ENCODE results near the gene ADAM33.

Gene ADAM33

GRCh38 chr20:3707508-3707899, 25.7 kb upstream of the ADAM33 start:
- DNase-seq = no peak

GRCh38 chr20:3706774-3707507, 25.1 kb upstream of the ADAM33 start:
- no peak for DNase-seq

DNA sequence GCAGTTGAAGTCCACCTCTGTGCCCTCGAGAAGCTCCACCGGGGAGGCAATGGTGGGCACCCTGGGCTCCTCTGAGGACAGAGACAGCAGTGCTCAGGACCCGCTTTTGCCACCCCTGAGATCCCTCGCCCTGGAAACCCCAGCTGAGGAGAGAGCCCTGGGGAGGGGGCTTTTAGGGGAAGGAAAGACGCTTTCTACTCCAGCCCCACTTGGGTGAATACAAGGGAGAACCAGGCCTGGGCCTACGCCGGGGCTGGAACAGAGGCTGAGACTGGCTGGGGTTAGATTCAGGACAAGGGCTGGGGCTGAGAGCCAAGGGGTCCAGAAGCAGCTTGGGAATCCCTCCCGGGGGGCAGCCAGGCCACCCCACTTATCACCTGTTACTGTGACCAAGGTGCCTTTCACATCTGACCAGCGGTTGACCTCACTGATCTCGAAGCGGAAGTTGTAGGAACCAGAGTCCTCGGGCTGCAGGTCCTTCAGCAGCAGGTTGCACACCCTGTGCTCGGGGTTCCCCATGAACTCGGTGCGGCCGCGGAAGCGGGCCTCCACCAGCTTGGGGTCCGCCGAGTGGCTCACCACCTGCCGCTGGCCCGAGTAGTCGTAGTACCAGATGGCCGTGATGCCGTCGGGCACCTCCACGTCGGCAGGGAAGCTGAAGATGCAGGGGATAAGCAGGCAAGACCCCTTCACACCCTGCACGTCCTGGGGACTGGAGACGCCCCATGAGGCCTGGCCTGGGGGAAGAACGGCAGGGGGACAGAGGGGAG, 24.3 kb upstream of the ADAM33 start:
- DNase-seq = no peak

GRCh38 chr20:3705491-3705969, 23.7 kb upstream of the ADAM33 start:
- no peak for DNase-seq

DNA sequence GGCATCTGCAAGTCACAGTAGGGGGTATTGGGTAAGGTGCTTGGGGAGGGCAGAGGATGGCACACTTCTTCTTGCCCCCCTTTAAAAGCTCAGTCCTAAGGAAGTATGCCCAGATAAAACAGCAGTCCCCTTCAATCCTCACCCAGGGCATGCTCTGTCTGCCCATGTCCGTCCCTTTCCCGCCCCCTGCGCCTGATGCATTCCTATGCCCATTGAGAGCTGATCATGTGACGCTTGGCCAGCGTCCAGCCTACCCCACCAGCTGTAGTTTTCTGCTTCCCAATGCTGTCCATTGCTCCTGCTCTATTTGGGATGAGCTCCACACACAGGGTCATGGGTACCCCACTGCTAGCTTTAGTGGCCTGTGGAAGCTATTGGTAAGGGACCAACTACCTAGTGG, 22.3 kb upstream of the ADAM33 start:
- no peak for DNase-seq

GRCh38 chr20:3702611-3703391, 21.0 kb upstream of the ADAM33 start:
- no peak for DNase-seq

DNA sequence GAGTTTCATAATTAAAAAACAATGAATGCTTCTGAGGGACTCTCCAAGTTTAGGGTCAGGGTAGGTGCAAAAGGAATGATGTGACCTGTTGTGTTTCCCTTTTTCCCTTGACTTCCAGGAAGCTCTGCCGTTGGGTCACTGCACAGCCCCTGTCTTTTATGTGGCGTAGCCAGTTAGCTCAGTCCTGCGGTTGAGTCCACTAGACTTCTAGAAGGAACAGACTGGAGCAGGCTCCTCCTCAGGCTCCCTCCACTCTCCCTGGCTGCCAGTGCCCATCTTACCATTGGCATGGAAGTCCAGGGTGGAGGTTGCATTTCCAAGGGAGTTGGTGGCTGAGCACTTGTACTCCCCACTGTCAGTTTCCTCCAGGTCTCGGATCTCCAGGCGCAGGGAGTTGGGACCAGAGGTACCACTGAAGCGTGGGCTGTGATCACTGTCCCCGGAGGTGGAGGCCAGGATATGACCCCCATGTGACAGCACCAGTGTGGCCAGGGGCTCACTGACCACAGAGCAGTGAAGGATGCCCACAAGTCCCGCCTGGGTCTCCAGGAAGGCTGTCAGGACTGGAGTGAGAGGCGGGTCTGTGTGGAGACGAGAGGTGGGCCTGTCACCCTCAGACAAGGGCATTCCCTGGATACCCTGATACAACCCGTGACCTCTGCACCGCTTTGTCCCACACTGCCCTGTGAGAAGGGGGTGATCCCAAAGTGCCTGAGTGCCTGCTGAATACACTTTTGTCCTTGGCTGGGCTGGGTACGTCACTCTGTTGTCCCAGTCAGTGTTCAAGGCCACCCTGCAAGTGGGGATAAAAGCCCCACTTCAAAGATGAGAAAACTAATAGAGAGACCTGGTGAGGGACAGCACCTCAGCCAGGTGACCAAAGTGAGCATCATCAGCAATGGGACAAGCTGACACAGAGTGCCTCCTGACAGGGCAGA, 19.5 kb upstream of the ADAM33 start:
- DNase-seq = no peak

- DNase-seq = no peak
These were observed 17.2 kb upstream of the ADAM33 start for GRCh38 chr20:3699037-3699436.

DNA sequence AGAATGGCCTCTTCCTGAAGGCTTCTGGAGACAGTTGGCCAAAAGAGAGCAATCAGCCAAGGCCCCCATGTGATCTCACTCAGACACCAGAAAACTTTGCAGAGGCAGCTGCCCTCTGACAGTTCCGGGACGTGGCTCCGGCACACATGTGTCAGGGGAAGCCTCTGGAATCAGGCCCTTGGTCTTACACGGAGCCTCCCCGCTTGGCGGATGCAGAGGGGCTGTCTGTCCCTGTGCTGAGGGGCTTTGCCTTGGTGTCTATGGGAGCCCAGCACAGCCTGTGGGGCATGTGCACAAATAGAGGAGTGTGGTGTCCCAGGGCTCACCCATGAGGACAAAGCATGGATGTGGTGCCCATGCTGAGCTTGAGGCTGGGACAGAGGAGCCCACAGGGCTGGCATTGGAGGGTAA, 16.8 kb upstream of the ADAM33 start:
- no peak for DNase-seq

- DNase-seq = no peak
These were observed 15.9 kb upstream of the ADAM33 start for GRCh38 chr20:3697588-3698305.

GRCh38 chr20:3696745-3697587, 15.2 kb upstream of the ADAM33 start:
- no peak for DNase-seq

DNA sequence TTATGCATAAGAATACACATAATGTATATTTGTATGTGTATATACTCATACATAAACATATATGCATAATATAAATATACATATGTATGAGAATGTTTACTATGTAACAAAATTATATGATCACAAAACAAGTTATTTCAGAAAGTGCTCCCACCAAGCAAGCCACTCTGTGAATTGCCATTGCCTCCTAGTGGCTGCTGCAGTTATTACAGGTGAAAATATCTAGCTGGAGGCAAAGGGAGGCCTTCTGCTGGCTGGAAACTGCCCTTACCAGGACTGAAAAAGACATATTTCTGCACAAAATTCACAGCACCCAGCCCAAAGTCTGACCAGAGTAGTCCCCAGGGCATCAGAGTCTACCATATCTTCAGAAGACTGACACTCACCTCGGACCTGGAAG, 14.4 kb upstream of the ADAM33 start:
- no peak for DNase-seq

DNA sequence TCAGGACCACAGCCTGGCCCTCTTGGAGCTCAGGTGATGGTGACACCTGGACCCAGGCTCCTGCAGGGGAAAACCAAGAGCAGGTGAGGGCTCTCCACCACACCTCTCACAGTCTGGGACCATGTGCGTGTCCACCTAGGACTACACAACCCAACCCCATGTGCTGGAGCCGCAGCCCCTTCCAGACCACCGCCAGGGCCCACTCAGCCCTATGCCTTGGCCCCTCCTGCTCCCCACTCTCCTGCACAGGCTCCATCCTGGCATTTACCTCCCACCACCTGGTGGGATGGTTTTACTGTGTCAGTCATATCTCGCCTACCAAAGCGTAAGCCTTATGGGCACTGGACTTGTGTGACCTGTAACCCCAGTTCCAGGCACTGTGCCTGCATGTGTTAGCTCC, 13.1 kb upstream of the ADAM33 start:
- no peak for DNase-seq

GRCh38 chr20:3693376-3693775, 11.6 kb upstream of the ADAM33 start:
- DNase-seq = no peak

GRCh38 chr20:3692706-3693294, 11.0 kb upstream of the ADAM33 start:
- no peak for DNase-seq

DNA sequence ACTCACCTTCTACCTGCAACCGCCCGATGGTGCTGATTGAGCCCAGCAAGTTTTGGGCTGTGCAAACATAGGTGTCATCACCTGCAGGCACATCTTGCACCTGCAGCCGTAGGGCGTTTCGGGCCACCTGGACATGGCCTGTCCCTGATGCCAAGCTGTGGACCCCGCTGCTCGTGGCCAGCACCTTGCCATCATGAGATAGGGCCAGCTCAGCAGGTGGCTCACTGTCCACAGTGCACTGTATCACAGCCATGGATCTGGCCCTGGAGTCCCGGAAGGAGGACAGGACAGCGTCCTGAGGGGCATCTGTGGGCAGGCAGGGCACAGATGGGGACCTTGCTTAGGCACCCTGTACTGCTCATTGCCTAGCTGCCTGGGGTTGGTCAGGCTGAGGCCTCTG, 10.1 kb upstream of the ADAM33 start:
- DNase-seq = no peak

DNA sequence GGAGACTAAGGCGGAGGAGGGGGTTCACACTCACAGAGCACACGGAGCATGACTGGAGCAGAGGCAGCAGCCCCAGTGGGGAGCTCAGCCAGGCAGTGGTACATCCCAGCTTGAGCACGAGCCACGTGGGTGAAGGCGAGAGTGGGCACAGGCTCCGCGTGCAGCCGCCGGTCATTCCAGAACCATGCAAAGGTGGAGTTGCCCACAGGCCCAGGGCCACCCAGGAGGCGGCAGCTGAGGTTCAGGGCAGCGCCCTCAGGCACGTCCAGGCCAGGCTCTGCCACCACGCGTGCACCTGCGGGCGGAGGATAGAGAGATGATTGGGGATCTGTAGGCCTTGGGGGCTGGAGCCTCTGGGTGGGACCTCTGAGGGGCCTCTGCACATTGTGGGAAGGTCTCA, 9.5 kb upstream of the ADAM33 start:
- no peak for DNase-seq

GRCh38 chr20:3690413-3690812, 8.6 kb upstream of the ADAM33 start:
- no peak for DNase-seq

GRCh38 chr20:3689978-3690377, 8.2 kb upstream of the ADAM33 start:
- no peak for DNase-seq

GRCh38 chr20:3687655-3688054, 5.8 kb upstream of the ADAM33 start:
- no peak for DNase-seq
